ENCODE results near the gene ADAMTS2.

The ADAMTS2 gene

GRCh38 chr5:179186801-179187200 is 158.5 kb downstream of the ADAMTS2 start:
- H3K4me3 ChIP-seq (ENCODE audit: low read depth, low read length), result no peak overlapping the region
- DNase-seq (ENCODE audit: low read depth), result no peak
- no peak for TF ChIP-seq CTCF (IDR thresholded peaks at IDR 0.05; ENCODE audit: insufficient read depth, low read depth, low read length, missing control alignments)

- no peak for DNase-seq (ENCODE audit: low read depth)
- TF ChIP-seq CTCF (IDR thresholded peaks at IDR 0.05; ENCODE audit: insufficient read depth, low read depth, low read length, missing control alignments), result no peak
- no peak overlapping the region for H3K4me3 ChIP-seq (ENCODE audit: low read depth, low read length)
Measured at GRCh38 chr5:179185941-179186411, 159.3 kb downstream of the ADAMTS2 start.

GRCh38 chr5:179185256-179185940 is 159.9 kb downstream of the ADAMTS2 start:
- no peak for DNase-seq (ENCODE audit: low read depth)
- TF ChIP-seq CTCF (IDR thresholded peaks at IDR 0.05; ENCODE audit: insufficient read depth, low read depth, low read length, missing control alignments), result no peak
- H3K4me3 ChIP-seq (ENCODE audit: low read depth, low read length), result no peak overlapping the region

GRCh38 chr5:179184521-179185050 is 160.7 kb downstream of the ADAMTS2 start:
- DNase-seq (ENCODE audit: low read depth), result no peak
- no peak for TF ChIP-seq CTCF (IDR thresholded peaks at IDR 0.05; ENCODE audit: insufficient read depth, low read depth, low read length, missing control alignments)

GRCh38 chr5:179183481-179183880 is 161.8 kb downstream of the ADAMTS2 start:
- no peak for DNase-seq (ENCODE audit: low read depth)
- no peak for TF ChIP-seq CTCF (IDR thresholded peaks at IDR 0.05; ENCODE audit: insufficient read depth, low read depth, low read length, missing control alignments)
- H3K4me3 ChIP-seq (ENCODE audit: low read depth, low read length), result no peak overlapping the region

More at GRCh38 chr5:179184521-179185050, 160.7 kb downstream of the ADAMTS2 start:
- H3K4me3 ChIP-seq (ENCODE audit: low read depth, low read length), result no peak overlapping the region

GRCh38 chr5:179182601-179183000 is 162.7 kb downstream of the ADAMTS2 start:
- no peak for TF ChIP-seq CTCF (IDR thresholded peaks at IDR 0.05; ENCODE audit: insufficient read depth, low read depth, low read length, missing control alignments)
- H3K4me3 ChIP-seq (ENCODE audit: low read depth, low read length), result no peak overlapping the region
- no peak for DNase-seq (ENCODE audit: low read depth)
